Measurements from ENCODE around the gene ALK. TPM values are rescaled to one million over a fixed set of nuclear protein-coding genes. Genes with fewer than 3 reads are reported as not detected.
A peak's percentile ranks its signal among the peaks of the same experiment; 100 is the strongest.

Gene ALK
- total RNA-seq, 3 donors from 2014 or later: 0.07 to 2.4 (median 0.09) TPM

DNA sequence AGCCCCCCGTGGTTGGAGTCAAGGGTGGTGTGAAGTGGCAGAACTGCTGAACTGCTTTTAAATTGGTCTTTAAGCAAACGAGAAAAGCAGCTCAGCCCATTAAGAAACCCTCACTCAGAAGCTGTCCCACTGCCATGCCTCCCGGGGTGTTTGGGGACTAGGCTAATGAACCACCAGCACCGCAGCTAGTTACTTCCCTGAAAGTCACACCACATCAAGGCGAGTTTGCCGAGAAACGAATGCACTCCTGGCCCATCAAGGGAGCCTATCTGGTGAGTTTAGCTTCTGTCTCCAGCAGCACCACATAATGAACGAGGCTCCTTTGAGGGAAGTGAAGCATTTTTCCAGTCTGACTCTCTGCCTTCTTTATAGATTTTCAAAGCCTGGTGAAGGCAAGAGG is 14.6 kb upstream of the ALK start:
- TF ChIP-seq, protein P1, sequence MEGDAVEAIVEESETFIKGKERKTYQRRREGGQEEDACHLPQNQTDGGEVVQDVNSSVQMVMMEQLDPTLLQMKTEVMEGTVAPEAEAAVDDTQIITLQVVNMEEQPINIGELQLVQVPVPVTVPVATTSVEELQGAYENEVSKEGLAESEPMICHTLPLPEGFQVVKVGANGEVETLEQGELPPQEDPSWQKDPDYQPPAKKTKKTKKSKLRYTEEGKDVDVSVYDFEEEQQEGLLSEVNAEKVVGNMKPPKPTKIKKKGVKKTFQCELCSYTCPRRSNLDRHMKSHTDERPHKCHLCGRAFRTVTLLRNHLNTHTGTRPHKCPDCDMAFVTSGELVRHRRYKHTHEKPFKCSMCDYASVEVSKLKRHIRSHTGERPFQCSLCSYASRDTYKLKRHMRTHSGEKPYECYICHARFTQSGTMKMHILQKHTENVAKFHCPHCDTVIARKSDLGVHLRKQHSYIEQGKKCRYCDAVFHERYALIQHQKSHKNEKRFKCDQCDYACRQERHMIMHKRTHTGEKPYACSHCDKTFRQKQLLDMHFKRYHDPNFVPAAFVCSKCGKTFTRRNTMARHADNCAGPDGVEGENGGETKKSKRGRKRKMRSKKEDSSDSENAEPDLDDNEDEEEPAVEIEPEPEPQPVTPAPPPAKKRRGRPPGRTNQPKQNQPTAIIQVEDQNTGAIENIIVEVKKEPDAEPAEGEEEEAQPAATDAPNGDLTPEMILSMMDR (IDR thresholded peaks at IDR 0.05): no peak
- Histone ChIP-seq H3K4me1 (ENCODE audit: low read depth) (no peaks in the 10 kb centered on the region), H3K4me3 (no peak overlapping the region), H3K36me3 (ENCODE audit: low read depth) (no peaks in the 10 kb centered on the region), H3K9me3 (no peaks in the 10 kb centered on the region)
- no peak for ATAC-seq
- intact Hi-C loops (cut with DNase I, micrococcal nuclease): no loop called here
- no peak for DNase-seq

DNA sequence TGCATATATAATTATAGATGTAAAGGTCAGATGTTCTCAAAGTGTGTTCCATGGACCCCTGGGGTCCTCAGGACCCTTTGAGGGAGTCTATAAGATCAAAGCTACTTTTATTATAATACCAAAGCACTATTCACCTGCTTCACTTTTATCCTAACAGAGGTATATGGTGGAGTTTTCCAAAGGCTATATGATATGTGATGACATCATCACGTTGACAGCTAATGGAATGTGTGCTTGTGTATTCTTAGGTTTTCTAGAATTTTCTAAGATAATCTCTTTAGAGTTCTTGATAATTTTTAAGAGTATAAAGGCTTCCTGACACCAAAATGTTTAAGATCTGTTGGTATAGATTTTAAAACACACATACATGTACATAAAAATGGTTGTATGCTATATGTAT is 10.4 kb upstream of the ALK start:
- Histone ChIP-seq H3K4me3 (no peak overlapping the region), H3K36me3 (ENCODE audit: low read depth) (no peaks in the 10 kb centered on the region), H3K9me3 (no peaks in the 10 kb centered on the region), H3K4me1 (ENCODE audit: low read depth) (no peaks in the 10 kb centered on the region)
- ATAC-seq (no peak), DNase-seq (no peak)
- TF ChIP-seq, protein P1 (IDR thresholded peaks at IDR 0.05): no peak
- intact Hi-C loops (cut with DNase I, micrococcal nuclease): no loop called here

DNA sequence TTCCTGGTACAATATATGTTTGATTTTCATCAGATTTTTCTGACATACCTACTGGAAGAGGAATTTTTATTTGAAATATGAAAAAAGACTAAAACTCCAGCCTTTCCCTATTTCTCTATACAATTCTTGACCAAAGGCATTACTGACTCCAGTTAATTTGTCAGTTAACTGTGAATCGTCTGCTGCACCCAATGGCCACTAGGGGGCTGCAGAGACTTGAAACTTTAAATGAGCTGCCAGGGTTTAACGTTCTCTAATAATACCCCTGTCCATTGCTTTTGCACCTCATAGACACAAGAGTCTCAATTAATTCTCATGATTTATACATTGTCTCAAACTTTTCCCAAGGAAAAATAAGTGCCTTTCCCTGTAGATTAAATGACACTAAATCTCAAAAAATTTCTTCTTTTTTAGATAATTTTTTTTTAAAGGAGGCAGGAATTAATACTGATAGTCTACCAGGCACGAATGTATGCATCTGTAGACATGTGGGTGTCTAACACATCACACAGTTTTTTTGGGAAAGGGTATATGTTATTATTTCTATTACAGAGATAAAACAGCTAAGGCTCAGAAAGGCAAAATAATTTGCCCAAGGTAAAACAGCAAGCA is 1.8 kb upstream of the ALK start:
- H3K36me3 ChIP-seq (ENCODE audit: low read depth): no peaks in the 10 kb centered on the region
- peak; percentile 27 for ATAC-seq
- TF ChIP-seq, protein P1 (IDR thresholded peaks at IDR 0.05): peak; percentile 72

DNA sequence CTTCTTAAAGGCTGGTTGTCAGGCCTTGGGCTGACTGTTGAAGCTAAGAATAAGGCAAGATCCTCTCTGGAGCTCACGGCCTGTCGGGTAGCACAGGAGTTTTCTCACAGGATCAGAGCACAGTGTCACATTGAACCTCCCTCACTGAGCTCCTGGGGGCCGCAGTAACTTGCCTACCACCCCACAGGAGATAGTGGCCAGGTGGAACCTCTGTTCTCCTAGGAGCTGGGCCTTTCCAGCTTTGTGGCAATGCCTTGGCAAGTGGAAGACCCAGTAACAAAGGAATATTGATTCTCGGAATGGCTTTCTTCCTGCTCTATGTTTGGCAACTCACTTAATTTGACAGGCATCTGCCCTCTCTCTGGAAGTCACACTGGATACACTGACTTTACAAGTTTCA is 1.2 kb upstream of the ALK start:
- H3K9me3 ChIP-seq: no peaks in the 10 kb centered on the region
- intact Hi-C loops (cut with DNase I, micrococcal nuclease): no loop called here
- no peaks in the 10 kb centered on the region for H3K36me3 ChIP-seq (ENCODE audit: low read depth)
- no peak overlapping the region for H3K4me3 ChIP-seq
- no peak for DNase-seq
- peaks cover 7% of the 10 kb centered on the region for H3K4me1 ChIP-seq (ENCODE audit: low read depth)
- TF ChIP-seq, protein P1 (IDR thresholded peaks at IDR 0.05): no peak
- no peak for ATAC-seq

More for the DNA sequence above, 1.8 kb upstream of the ALK start:
- H3K9me3 ChIP-seq: no peaks in the 10 kb centered on the region
- peaks cover 7% of the 10 kb centered on the region for H3K4me1 ChIP-seq (ENCODE audit: low read depth)
- DNase-seq: peak in 2 of 3 donors; percentile 34 to 66
- intact Hi-C loops (cut with DNase I, micrococcal nuclease): no loop called here
- no peak overlapping the region for H3K4me3 ChIP-seq

DNA sequence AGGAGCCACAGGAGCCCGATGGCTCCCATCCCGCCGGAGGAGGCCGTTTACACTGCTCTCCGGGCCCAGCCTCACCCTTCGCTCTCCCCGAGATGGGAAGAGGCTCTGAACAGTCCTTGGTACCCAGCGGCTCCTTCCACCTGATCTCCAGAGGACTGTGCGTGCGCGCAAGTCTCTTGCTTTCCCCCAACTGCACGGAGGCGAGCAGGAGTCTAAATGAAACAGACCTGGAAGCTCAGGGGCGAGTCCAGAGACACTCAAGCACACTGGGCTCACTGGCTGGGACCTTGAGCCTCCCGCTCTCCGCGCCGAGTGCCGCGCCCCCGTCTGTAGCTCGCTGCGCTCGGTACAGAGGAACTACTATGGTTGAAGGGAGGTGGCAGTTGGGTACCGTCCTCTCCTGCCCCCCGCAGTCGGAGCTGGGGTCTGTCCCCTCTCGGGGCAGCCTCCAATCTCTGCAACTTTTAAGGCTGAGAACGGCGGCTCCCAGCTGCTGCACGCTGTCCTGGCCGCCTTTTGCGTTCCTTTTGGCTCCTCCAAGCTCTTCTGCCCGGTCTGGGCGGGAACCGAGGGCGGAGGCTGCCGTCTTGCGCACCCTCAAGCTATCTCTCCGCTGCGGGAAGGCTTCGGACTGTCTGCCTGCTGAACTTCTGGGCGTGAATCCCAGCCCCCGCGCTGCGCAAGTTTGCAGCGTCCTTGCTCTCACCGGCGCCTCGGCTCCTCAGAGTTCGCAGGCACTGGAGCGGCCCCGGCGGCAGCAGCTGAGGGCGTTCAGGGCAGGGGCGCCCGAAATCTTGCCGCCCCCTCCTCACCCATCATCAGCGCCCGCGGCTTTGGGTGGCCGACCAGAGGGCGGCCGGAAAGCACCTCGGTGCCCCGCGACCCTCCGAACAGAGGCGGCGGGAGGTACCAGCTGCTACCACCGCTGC is 491 bp downstream of the ALK start:
- H3K4me3 ChIP-seq: no peak overlapping the region
- no peaks in the 10 kb centered on the region for H3K9me3 ChIP-seq
- H3K36me3 ChIP-seq (ENCODE audit: low read depth): no peaks in the 10 kb centered on the region
- DNase-seq: peak in 2 of 3 donors; percentile 19 to 32
- intact Hi-C loops (cut with DNase I, micrococcal nuclease): no loop called here
- TF ChIP-seq, protein P1 (IDR thresholded peaks at IDR 0.05): no peak
- H3K4me1 ChIP-seq (ENCODE audit: low read depth): peaks cover 7% of the 10 kb centered on the region
- no peak for ATAC-seq

All from mucosa of descending colon (tissue), 3 donors.